Esophagus muscularis mucosa (tissue), 4 donors: ENCODE results near the gene SLC6A2. TPM values are rescaled to one million over a fixed set of nuclear protein-coding genes. Genes with fewer than 3 reads are reported as not detected.

Source experiments
- DNase-seq: peaks from one replicate; pipeline ENCODE4 v3.0.0-alpha.2; 2017; ENCODE audit errors: extremely low spot score
- H3K27ac ChIP-seq, 4 donors: fragments of 200-600 bp; sonication (generic); replicated peaks in 1 of 4; 1 replicate in 3 of 4; 2 replicates in 1 of 4; pipeline ENCODE4 v1.5.1; 2016 to 2019; ENCODE audit warnings: mild to moderate bottlenecking in 1 of 4
- H3K27me3 ChIP-seq, 4 donors: fragments of 200-600 bp; sonication (generic); one replicate each; pipeline versions ENCODE4 v1.5.1 to v1.6.0; 2016 to 2019
- H3K36me3 ChIP-seq, 4 donors: fragments of 200-600 bp; sonication (generic); one replicate each; pipeline ENCODE4 v1.5.1; 2016 to 2019
- H3K4me1 ChIP-seq, 4 donors: fragments of 200-600 bp; sonication (generic); one replicate each; pipeline ENCODE4 v1.5.1; 2016 to 2019
- H3K4me3 ChIP-seq, 4 donors: fragments of 200-600 bp; sonication (generic); 1 replicate in 2 of 4; 2 replicates in 2 of 4; pipeline ENCODE4 v1.5.1; 2016 to 2019; ENCODE audit warnings: mild to moderate bottlenecking in 4 of 4, moderate library complexity in 1 of 4
- H3K9me3 ChIP-seq, 4 donors: fragments of 200-600 bp; sonication (generic); 1 replicate in 3 of 4; 2 replicates in 1 of 4; pipeline ENCODE4 v1.5.1; 2016 to 2019
- EP300 ChIP-seq: sonication (generic); formaldehyde crosslinking; IDR thresholded peaks from one replicate; pipeline ENCODE4 v1.6.1; 2017; ENCODE audit warnings: antibody characterized with exemption
- POLR2A ChIP-seq: fragments of 450-650 bp; IDR thresholded peaks from one replicate; pipeline ENCODE4 v1.6.1; 2017; ENCODE audit warnings: antibody characterized with exemption, moderate library complexity, mild to moderate bottlenecking, low read depth
- POLR2AphosphoS5 ChIP-seq, 2 donors: sonication (generic); formaldehyde crosslinking; IDR thresholded peaks; one replicate each; pipeline ENCODE4 v1.6.1; 2017; ENCODE audit warnings: antibody characterized with exemption in 2 of 2
- WGBS: methylation state at CpG from one replicate; pipeline ENCODE4 v1.1.5; 2018; 5-methylcytosine and 5-hydroxymethylcytosine counted together
- intact Hi-C: fragments of 100-400 bp; cut with DNase I; formaldehyde crosslinking; loops from one replicate; pipeline ENCODE4 v1.15.1; 2023
- total RNA-seq, 4 donors: library from RNA; depleted of rRNA; stranded (reverse); fragments of >200 nt; gene quantifications; one replicate each; pipeline versions ENCODE4 v1.1.0 to v1.2.1, GENCODE V29; 2016
- TF ChIP-seq, protein P1 (sequence below), 3 experiments: fragments of 200-600 bp in 2 of 3; fragments of 450-650 bp in 1 of 3; sonication (generic) in 2 of 3; IDR thresholded peaks; one replicate each; pipeline ENCODE4 v1.5.1; 2017 to 2019; ENCODE audit warnings: antibody characterized with exemption in 3 of 3, mild to moderate bottlenecking in 2 of 3, moderate library complexity in 1 of 3

Gene SLC6A2
- total RNA-seq, 4 donors from 2014 or later, result 0.19 to 2.1 (median 1.00) TPM

DNA sequence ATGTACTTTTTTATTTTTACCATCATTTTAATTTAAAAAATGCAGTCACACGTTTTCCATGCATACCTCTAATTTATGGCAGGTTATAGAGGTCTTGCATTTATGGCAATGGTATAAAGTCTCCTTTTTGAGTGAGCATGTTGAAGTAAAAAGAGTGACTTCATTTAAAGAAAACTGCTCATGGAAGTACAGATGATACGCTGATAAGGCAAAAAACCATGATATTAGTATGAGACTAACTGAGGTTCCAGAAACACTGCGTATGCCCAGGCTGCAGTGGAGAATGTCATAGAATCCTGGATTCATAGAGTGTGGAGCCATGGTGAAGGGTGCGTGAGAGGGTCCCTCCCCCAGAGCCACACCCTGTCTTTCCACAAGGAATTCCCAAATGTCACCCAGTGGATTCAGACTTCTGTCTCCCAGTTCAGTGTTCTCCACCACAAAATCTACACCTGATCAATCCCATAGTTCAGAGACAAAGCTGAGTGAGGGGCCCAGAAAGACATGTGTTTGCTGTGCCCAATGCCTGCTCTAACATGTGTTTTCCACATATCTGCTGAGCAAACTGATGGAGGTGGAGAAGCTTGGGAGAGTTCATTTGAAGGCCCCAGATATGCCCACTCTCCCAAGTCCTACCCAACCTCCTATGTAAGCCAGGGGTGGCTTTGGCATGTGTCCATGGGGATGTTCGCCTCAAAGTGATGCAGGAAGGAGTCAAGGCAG lies 69.4 kb downstream of the SLC6A2 start:
- Histone ChIP-seq H3K9me3 (no peaks in the 10 kb centered on the region), H3K36me3 (no peaks in the 10 kb centered on the region), H3K27me3 (peaks cover 0 to 15% (median 0%) of the 10 kb centered on the region in 4 donors), H3K4me3 (no peak overlapping the region), H3K4me1 (no peaks in the 10 kb centered on the region), H3K27ac (no peak overlapping the region)
- TF ChIP-seq POLR2AphosphoS5 (IDR thresholded peaks at IDR 0.05) (no peak), POLR2A (no peak), EP300 (no peak)
- TF ChIP-seq, protein P1, sequence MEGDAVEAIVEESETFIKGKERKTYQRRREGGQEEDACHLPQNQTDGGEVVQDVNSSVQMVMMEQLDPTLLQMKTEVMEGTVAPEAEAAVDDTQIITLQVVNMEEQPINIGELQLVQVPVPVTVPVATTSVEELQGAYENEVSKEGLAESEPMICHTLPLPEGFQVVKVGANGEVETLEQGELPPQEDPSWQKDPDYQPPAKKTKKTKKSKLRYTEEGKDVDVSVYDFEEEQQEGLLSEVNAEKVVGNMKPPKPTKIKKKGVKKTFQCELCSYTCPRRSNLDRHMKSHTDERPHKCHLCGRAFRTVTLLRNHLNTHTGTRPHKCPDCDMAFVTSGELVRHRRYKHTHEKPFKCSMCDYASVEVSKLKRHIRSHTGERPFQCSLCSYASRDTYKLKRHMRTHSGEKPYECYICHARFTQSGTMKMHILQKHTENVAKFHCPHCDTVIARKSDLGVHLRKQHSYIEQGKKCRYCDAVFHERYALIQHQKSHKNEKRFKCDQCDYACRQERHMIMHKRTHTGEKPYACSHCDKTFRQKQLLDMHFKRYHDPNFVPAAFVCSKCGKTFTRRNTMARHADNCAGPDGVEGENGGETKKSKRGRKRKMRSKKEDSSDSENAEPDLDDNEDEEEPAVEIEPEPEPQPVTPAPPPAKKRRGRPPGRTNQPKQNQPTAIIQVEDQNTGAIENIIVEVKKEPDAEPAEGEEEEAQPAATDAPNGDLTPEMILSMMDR (IDR thresholded peaks at IDR 0.05), result no peak
- intact Hi-C loops, result no loop called here
- no peak for DNase-seq
- 81% methylated on average over 5 of the region's 5 CpGs for WGBS

DNA sequence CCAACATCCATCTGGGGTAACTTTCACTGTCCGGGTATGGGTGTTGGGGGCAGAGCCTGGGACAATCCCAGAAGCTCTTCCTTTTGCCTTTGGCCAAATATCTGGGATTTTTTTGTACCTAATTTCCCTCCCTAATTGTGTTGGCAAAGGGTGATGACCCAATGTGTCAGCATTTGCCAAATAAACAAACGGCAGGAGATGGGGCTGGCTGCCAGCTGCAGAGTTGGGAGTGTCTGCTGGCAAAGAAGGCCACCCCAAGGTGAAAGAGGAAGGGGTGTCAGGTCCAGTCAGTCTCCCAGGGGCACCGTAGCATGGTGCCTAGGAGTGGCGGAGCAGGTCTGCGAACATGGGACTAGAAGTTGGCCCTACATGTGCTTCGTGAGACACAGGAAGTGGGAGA lies 73.0 kb downstream of the SLC6A2 start:
- Histone ChIP-seq H3K27me3 (peaks cover 0 to 30% (median 0%) of the 10 kb centered on the region in 4 donors), H3K4me3 (no peak overlapping the region), H3K27ac (no peak overlapping the region), H3K4me1 (no peaks in the 10 kb centered on the region), H3K9me3 (no peaks in the 10 kb centered on the region), H3K36me3 (no peaks in the 10 kb centered on the region)
- WGBS, result 78% methylated on average over 6 of the region's 6 CpGs
- intact Hi-C loops, result no loop called here
- DNase-seq, result no peak
- TF ChIP-seq POLR2AphosphoS5 (IDR thresholded peaks at IDR 0.05), result no peak
- TF ChIP-seq EP300, result no peak
- no peak for TF ChIP-seq POLR2A
- TF ChIP-seq, protein P1 (IDR thresholded peaks at IDR 0.05), result no peak

DNA sequence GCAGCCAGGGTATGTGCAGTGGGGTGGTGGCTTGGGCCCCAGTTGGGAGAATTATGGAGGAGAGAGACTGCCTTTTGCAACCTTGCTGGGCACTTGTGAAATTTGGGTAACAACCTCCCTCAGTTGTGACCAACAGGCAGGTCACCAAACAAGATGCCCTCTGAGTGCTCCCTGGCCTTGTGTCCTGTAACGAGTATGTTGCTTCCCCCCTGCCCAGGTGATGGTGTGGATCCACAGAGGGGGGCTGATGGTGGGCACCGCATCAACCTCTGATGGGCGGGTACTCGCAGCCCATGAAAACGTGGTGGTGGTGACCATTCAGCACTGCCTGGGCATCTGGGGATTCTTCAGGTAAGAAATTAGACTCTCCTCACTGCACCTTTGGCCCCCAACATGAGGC lies 74.3 kb downstream of the SLC6A2 start:
- H3K27ac ChIP-seq, result no peak overlapping the region
- 78% methylated on average over 4 of the region's 5 CpGs for WGBS
- no peaks in the 10 kb centered on the region for H3K9me3 ChIP-seq
- no peaks in the 10 kb centered on the region for H3K4me1 ChIP-seq
- TF ChIP-seq, protein P1 (IDR thresholded peaks at IDR 0.05), result no peak
- TF ChIP-seq POLR2AphosphoS5 (IDR thresholded peaks at IDR 0.05), result no peak
- no peak for TF ChIP-seq POLR2A
- no peak for TF ChIP-seq EP300
- H3K4me3 ChIP-seq, result no peak overlapping the region
- H3K27me3 ChIP-seq, result peaks cover 0 to 34% (median 0%) of the 10 kb centered on the region in 4 donors
- intact Hi-C loops, result no loop called here
- no peak for DNase-seq
- H3K36me3 ChIP-seq, result no peaks in the 10 kb centered on the region

DNA sequence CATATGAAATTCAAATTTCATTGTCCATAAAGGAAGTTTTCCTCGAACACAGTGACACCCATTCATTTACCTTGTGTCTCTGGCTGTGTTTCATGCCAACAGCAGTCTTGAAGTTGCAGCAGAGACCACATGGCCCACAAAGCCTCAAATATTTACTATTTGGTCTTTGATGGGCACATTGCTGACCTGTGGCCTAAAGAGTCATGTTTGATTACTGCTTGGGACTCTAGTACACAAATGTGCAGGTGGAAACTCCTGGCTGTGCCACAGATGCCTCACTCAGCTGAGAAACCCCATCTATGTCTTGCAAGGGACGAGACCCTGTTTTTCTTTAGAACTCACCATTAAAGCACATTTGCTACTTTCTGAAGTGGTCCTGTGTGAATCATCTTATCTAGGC lies 76.7 kb downstream of the SLC6A2 start:
- no peak for DNase-seq
- intact Hi-C loops, result no loop called here
- H3K36me3 ChIP-seq, result no peaks in the 10 kb centered on the region
- WGBS, result 77% methylated on average over 2 of the region's 2 CpGs
- H3K9me3 ChIP-seq, result no peaks in the 10 kb centered on the region
- TF ChIP-seq, protein P1 (IDR thresholded peaks at IDR 0.05), result no peak
- H3K27ac ChIP-seq, result no peak overlapping the region
- H3K27me3 ChIP-seq, result peaks cover 0 to 40% (median 0%) of the 10 kb centered on the region in 4 donors
- H3K4me1 ChIP-seq, result no peaks in the 10 kb centered on the region
- no peak overlapping the region for H3K4me3 ChIP-seq

DNA sequence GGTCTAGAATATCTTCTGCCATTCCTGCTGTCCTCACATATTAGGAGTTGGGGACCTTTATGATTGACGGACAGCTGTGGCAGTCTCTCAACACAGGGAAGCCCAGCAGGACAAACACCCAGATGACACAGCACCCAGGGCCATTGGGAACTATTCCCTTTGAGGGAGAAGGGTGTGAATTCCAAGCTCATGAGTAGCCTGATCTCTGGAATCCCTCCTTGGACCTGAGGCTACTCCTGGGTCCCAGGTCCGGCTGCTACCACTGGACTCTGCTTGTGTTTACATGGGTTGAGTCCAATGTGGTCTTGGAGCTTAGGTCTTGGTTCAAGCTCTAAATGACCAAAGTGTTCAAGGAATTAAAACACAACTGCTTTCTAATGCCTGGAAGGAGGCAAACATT lies 78.9 kb downstream of the SLC6A2 start:
- peaks cover 0 to 30% (median 0%) of the 10 kb centered on the region in 4 donors for H3K27me3 ChIP-seq
- no peaks in the 10 kb centered on the region for H3K9me3 ChIP-seq
- H3K4me3 ChIP-seq, result no peak overlapping the region
- H3K36me3 ChIP-seq, result no peaks in the 10 kb centered on the region
- no peaks in the 10 kb centered on the region for H3K4me1 ChIP-seq
- TF ChIP-seq POLR2AphosphoS5 (IDR thresholded peaks at IDR 0.05) (no peak), POLR2A (no peak), EP300 (no peak)
- TF ChIP-seq, protein P1 (IDR thresholded peaks at IDR 0.05), result no peak
- no peak overlapping the region for H3K27ac ChIP-seq
- WGBS, result 67% methylated on average over 1 of the region's 2 CpGs
- intact Hi-C loops, result no loop called here
- DNase-seq, result no peak
